Calu3 (cell line): ENCODE data around the gene ARHGAP12. TPM values are rescaled to one million over a fixed set of nuclear protein-coding genes. Genes with fewer than 3 reads are reported as not detected.

Experiments used
- BruUV-seq: library from RNA; stranded (reverse); fragments of 400-500 nt; replicated peaks from 2 replicates; lab custom pipeline; 2021; lab: Mats Ljungman, UMichigan
- CTCF ChIA-PET: fragments of 300-600 bp; sonication (Branson Sonifier 250); formaldehyde crosslinking; loops from one replicate; lab custom pipeline; 2022; ENCODE audit warnings: antibody characterized with exemption; lab: Charles Lee
- DNase-seq: peaks from one replicate; pipeline ENCODE4 v3.0.0; 2022
- H3K27ac Mint-ChIP-seq: one replicate; pipeline ENCODE4 v1.8.0; 2022; ENCODE audit warnings: mixed read lengths; ENCODE audit not compliant: unreplicated experiment
- H3K27me3 Mint-ChIP-seq: one replicate; pipeline ENCODE4 v1.8.0; 2022; ENCODE audit warnings: mixed read lengths; ENCODE audit not compliant: unreplicated experiment
- H3K36me3 Mint-ChIP-seq: one replicate; pipeline ENCODE4 v1.8.0; 2022; ENCODE audit warnings: mild to moderate bottlenecking, moderate library complexity, mixed read lengths; ENCODE audit not compliant: insufficient read depth, unreplicated experiment
- H3K4me1 Mint-ChIP-seq: one replicate; pipeline ENCODE4 v1.8.0; 2022; ENCODE audit warnings: mild to moderate bottlenecking, low read depth, mixed read lengths; ENCODE audit not compliant: unreplicated experiment
- H3K4me3 Mint-ChIP-seq: one replicate; pipeline ENCODE4 v1.8.0; 2022; ENCODE audit warnings: mild to moderate bottlenecking, low read depth, moderate library complexity, mixed read lengths; ENCODE audit not compliant: unreplicated experiment
- H3K9me3 Mint-ChIP-seq: one replicate; pipeline ENCODE4 v1.8.0; 2022; ENCODE audit warnings: low read depth, mixed read lengths; ENCODE audit not compliant: unreplicated experiment
- CTCF ChIP-seq: fragments of 200-600 bp; IDR thresholded peaks from one replicate; pipeline ENCODE4 v1.8.0; 2022; ENCODE audit warnings: antibody characterized with exemption; ENCODE audit not compliant: unreplicated experiment
- intact Hi-C: fragments of 100-400 bp; cut with micrococcal nuclease; formaldehyde crosslinking; loops from one replicate; pipeline ENCODE4 v1.10.0; 2022; ENCODE audit not compliant: unreplicated experiment
- total RNA-seq: library from RNA; stranded (reverse); gene quantifications from 2 replicates; pipeline ENCODE4 v1.2.3, GENCODE V29; 2022

The ARHGAP12 gene
- total RNA-seq, 1 experiment from 2014 or later = 56.0 TPM

GRCh38 chr10:31871266-31872065 lies 57.2 kb downstream of the ARHGAP12 start:
- Mint-ChIP-seq H3K27me3 (no peaks in the 10 kb centered on the region), H3K4me1 (peaks cover 17% of the 10 kb centered on the region), H3K4me3 (no peak overlapping the region), H3K36me3 (no peaks in the 10 kb centered on the region), H3K27ac (no peak overlapping the region), H3K9me3 (no peaks in the 10 kb centered on the region)
- BruUV-seq = no TSS peak
- no peak for DNase-seq
- CTCF ChIA-PET = interaction anchor here (0.5 kb wide), 1 partner anchor 42 kb away, joined by 4 read pairs; no protein-coding TSS in a partner anchor
- TF ChIP-seq CTCF = no peak
- intact Hi-C loops = no loop called here

- no peak for TF ChIP-seq CTCF
- no peak overlapping the region for H3K27ac Mint-ChIP-seq
- BruUV-seq = no TSS peak
- no peak for DNase-seq
- CTCF ChIA-PET = interaction anchor here (0.7 kb wide), 2 partner anchors 96 to 445 kb away, joined by 3 read pairs; no protein-coding TSS in a partner anchor
- intact Hi-C loops = no loop called here
- H3K36me3 Mint-ChIP-seq = no peaks in the 10 kb centered on the region
- peaks cover 29% of the 10 kb centered on the region for H3K4me1 Mint-ChIP-seq
- H3K27me3 Mint-ChIP-seq = no peaks in the 10 kb centered on the region
- H3K9me3 Mint-ChIP-seq = no peaks in the 10 kb centered on the region
- no peak overlapping the region for H3K4me3 Mint-ChIP-seq
These were observed 61.0 kb downstream of the ARHGAP12 start for GRCh38 chr10:31867646-31868045.

GRCh38 chr10:31866118-31866670 lies 62.4 kb downstream of the ARHGAP12 start:
- Mint-ChIP-seq H3K36me3 (no peaks in the 10 kb centered on the region), H3K27ac (peak overlapping the region; percentile 88), H3K4me1 (peaks cover 35% of the 10 kb centered on the region), H3K9me3 (no peaks in the 10 kb centered on the region), H3K4me3 (peak overlapping the region; percentile 24), H3K27me3 (no peaks in the 10 kb centered on the region)
- peak; percentile 36 for DNase-seq
- BruUV-seq = no TSS peak
- TF ChIP-seq CTCF = no peak
- CTCF ChIA-PET = interaction anchor here (0.5 to 1.7 kb wide), 6 partner anchors 21 to 255 kb away, joined by 3 to 4 read pairs (median 3); no protein-coding TSS in a partner anchor
- intact Hi-C loops = no loop called here

GRCh38 chr10:31864834-31865518 lies 63.7 kb downstream of the ARHGAP12 start:
- Mint-ChIP-seq H3K4me1 (peaks cover 35% of the 10 kb centered on the region), H3K27me3 (no peaks in the 10 kb centered on the region), H3K4me3 (peak overlapping the region; percentile 56), H3K36me3 (peaks cover 4% of the 10 kb centered on the region), H3K27ac (peak overlapping the region; percentile 55), H3K9me3 (no peaks in the 10 kb centered on the region)
- no TSS peak for BruUV-seq
- CTCF ChIA-PET = interaction anchor here (0.6 to 1.7 kb wide), 3 partner anchors 19 to 65 kb away, joined by 3 to 4 read pairs (median 4); no protein-coding TSS in a partner anchor
- DNase-seq = no peak
- no peak for TF ChIP-seq CTCF
- intact Hi-C loops = no loop called here
